NCI-H2029 treated with DMSO at 0.1 percent for 48 hours (cell line): ENCODE results near the gene DDX54.
"Not testable (repeated sequence)": the region's sequence is repeated elsewhere in the genome, so short reads cannot be mapped to it uniquely, and the experiment has no call there.

Source experiments
- DNase-seq: peaks from one replicate; lab custom pipeline; 2025; lab: John Stamatoyannopoulos, UW

DDX54 gene

DNA sequence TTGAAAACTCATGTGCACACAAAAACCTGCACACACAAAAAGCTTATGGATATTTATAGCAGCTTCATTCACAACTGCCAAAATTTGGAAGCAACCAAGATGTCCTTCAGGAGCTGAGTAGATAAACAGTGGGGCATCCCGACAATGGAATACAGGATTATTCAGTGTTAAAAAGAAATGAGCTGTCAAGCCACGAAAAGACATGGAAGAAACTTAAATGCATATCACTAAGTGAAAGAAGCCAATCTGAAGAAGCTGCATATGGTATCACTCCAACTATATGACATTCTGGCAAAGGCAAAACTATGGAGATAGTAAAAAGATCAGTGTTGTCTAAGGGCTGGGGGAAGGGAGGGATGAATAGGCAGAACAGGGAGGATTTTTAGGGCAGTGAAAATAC is 30.7 kb upstream of the DDX54 start:
- DNase-seq: no peak

DNA sequence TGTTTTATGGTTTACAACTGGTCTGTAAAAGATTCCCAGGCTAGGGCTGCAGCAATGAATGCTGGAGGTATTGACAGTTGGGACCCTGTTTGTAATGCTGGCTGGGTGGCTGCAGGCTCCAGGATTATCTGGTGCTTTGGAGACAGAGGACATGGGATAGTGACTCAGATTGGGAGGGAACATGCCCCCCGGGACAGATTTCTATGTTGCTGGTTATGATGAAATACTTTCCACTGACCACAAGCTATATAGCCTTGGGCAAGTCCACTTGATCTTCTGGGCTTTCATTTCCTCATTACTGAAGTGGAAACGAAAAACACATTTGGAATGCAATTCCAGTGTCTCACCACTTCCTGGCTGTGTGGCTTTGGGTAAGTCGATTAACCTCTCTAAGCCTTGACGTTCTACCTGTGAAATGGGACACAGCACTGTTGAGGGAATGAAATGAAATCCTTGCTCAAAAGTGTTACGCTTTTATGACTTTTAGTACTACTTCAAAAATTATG is 29.7 kb upstream of the DDX54 start:
- DNase-seq: no peak

- no peak for DNase-seq
These were observed 25.9 kb upstream of the DDX54 start for GRCh38 chr12:113211160-113211559.

DNA sequence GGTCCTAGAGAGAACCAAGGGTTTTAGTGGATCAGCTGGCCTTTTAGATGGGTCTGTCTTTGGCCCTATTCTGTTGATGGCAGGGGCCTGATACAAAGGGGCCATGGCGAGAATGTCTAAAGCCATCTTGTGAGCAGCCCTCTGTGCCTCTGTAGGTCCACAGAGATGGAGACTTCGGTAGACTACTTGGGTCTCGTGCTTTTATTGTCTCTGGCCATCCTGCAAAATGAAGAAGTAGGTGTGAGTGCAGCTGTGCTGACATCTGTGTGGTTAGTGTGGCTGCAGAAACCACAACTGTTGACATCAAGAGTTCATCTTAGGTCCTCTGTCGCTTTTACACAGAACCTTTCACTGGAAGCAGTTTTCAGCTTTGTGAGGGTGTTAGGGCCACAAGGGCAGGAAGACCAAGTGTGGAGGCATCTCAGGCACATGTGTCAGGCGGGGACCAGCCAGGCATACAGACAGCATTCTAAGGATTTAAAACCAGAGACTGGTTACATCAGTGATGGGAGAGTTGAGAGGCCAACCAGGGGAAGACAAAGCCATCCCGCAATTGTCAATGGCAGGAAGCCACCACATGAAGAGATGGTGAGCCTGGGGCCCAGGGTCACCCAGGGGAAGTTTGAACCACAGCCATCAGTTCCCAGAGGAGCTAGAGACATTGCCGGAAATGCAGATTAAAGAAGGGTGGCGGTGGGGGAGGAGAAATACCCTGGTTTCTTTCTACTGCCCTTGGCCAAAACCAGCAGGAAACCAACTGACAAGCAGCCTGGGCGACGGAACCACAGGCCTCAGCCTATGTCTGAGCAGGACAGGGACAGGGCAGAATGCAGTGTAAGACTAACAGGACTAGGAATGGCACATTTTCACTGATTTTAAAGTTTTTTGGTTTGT is 23.0 kb upstream of the DDX54 start:
- no peak for DNase-seq

DNA sequence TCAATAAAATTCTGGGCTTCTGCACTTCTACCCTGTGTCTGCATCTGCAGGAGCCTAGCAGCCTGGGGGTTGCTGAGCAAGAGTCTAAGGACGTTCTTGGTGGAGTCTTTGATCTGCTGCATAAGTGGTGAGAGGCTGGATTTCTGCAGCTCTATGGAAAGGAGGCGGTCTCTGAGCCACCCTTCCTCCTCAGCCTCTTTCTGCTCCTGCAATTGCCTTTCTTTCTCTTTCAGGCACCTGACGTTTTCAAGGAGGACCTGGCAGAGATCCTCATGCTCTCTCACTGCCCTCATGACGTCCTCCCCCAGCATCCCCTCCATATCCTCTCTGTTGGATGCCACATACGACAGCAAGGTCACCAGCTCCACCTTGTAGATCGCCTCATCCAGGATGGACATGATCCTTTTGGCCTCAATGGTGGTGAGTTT is 22.3 kb upstream of the DDX54 start:
- DNase-seq: no peak

DNA sequence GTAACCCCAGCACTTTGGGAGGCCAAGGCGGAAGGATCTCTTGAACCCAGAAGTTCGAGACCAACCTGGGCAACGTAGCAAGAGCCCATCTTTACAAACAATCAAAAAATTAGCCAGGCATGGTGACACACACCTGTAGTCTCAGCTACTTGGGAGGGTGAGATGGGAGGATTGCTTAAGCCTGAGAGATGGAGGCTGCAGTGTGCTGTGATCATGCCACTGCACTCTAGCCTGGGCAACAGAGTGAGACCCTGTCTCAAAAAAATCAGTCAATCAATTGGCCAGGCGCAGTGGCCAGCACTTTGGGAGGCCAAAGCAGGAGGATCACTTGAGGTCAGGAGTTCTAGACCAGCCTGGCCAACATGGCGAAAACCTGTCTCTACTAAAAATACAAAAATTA is 21.5 kb upstream of the DDX54 start:
- not testable (repeated sequence) for DNase-seq

DNA sequence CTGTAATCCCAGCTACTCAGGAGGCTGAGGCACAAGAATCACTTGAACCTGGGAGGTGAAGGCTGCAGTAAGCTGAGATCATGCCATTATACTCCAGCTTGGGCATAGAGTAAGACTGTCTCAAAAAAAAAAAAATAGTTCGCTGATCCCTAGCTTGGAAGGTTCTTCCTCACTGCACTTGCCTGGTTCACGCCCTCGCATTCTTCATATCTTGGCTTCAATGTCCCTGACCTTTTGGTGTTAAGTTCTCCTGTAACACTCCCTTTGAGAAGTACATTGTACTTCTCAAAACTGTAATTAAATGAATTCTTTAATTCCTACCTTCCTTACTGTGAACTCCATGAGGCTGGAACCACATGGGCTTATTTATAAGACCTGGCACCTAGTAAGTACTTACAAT is 19.5 kb upstream of the DDX54 start:
- DNase-seq: no peak

DNA sequence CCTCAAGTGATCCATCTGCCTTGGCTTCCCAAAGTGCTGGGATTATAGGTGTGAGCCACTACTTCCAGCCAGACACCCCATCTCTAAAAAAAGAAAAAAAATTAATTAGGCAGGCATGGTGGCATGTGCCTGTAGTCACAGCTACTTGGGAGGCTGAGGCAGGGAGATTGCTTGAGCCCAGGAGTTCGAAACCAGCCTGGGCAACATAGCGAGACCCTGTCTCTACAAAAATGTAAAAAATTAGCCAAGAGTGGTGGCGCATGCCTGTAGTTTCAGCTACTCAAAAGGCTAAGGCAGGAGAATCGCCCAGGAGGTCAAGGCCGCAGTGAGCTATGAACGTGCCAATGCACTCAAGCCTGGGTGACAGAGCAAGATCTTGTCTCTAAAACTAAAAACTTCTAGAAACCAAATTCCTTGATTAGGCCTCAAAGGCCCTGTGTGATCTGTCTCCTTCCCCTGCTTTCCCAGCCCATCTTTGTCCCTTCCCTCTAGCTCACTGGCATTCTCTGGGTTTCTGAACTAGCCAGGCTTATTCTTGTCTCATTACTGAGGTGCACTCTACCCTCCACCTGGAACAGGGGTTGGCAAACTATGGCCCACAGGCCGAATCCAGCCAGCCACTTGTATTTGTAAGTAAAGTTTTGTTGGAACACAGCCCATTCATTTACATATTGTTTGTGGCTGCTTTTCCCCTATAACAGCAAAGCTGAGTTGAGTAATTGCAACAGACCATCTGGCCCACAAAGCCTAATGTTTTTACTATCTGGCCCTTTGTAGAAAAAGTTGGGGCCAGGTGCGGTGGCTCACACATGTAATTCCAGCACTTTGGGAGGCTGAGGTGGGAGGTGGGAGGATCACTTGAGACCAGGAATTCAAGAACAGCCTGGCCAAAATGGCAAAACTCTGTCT is 18.8 kb upstream of the DDX54 start:
- DNase-seq: no peak

DNA sequence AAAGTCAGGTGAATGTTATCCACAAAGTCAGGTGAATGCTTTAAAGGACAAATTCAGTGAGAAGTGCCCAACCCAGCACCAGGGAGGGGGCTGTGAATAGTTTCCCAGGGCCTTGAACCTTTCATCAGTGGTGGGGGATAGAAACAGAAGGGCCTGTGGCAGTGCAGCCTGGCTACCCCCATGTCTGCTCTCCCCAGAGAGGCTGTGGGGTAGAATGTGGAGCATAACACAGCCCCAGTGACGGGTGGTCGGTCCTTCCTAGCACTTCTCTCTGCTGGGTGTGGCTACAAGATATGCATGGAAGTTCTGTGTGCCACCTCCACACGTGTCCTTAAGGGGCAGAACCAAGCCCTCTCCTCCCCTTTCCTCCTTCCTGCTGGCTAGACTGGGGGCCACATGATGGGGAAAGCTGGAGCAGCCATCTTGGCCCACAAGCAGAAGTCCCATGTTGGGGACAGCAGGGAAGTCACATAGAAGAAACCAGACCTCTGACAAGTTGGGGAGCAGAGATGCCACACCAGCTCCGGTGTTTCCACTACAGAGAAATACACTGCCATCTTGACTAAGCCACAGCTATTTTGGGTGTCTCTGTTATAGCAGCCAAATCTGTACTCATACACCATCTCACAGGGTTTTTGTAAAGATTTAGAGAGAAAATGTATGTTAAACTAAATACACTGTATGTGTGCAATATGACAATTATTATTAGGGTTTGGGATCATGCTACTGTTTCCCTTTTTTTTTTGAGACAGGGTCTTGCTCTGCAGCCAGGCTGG is 17.2 kb upstream of the DDX54 start:
- DNase-seq: no peak

- DNase-seq: no peak
These were observed 16.2 kb upstream of the DDX54 start for GRCh38 chr12:113201187-113202177.

GRCh38 chr12:113200021-113200797 is 14.9 kb upstream of the DDX54 start:
- no peak for DNase-seq

GRCh38 chr12:113198296-113198695 is 13.0 kb upstream of the DDX54 start:
- no peak for DNase-seq

DNA sequence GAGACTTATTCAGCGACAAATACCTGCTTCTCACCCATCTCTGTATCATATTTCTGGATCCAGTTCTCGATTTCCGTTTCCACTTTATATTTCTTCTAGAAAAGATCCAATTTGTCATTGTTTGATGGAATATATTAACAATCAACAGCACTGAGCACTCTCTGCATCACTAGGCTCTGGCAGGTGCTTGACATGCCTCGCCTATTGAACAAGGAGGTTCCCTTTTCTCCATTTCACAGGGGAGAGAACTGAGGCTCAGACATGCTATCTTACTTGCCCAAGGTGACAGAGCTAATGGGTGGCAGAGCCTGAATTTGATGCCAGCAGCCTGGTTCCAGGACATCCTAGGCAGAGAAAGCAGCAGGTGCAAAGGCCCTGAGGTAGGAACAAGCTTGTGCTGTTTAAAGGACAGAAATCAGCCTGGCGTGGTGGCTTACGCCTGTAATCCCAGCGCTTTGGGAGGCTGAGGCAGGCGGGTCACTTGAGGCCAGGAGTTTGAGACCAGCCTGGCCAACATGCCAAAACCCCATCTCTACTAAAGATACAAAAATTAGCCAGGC is 12.3 kb upstream of the DDX54 start:
- DNase-seq: no peak

- DNase-seq: peak; percentile 46
These were observed 11.7 kb upstream of the DDX54 start for GRCh38 chr12:113196990-113197389.

GRCh38 chr12:113196582-113196981 is 11.3 kb upstream of the DDX54 start:
- DNase-seq: no peak

GRCh38 chr12:113195598-113195997 is 10.3 kb upstream of the DDX54 start:
- DNase-seq: no peak

- no peak for DNase-seq
These were observed 9.7 kb upstream of the DDX54 start for GRCh38 chr12:113194971-113195391.

- no peak for DNase-seq
These were observed 5.9 kb upstream of the DDX54 start for GRCh38 chr12:113191227-113191626.

DNA sequence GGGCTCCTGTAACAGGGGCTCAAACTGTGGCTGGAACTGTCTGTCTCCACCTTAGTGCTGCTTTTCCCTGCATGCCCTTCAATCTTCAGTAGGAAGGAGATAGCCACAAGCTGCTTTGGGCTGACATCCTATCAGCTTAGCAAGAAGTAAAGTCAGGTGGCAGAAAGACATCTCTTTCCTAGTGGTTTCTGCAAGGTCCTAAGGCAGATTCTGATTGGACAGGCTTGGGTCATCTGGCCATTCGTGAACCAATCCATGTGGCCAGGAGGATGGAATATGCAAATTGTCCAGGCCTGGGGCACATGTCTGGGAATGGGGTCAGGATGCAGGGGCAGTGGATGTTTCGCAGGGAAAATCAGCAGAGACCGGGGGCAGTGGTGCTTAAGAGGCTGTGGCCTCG is 5.5 kb upstream of the DDX54 start:
- DNase-seq: no peak

DNA sequence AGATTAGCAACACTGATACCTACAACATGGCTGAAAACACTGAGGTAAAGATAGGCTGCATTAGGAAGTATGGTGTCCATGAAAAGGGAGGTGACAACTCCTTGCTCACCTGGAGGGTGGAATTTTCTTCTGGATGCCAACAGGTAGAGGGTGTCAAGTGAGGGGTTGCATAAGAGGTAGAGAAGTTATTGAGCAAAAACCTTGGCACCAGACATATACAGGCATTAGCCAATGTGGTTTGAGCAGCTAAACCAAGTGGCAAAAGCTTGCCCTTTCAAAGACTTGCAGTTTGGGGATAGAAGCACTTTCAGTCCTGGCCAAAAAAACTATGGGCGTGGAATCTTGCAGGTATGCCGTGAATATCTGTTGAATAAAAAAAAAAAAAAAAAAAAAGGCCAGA is 4.1 kb upstream of the DDX54 start:
- no peak for DNase-seq
